Upper lobe of left lung (tissue), 4 donors: Measurements from ENCODE around the gene SEZ6L.

Source experiments
- EP300 ChIP-seq, 4 donors: sonication (generic); formaldehyde crosslinking; IDR thresholded peaks; one replicate each; pipeline ENCODE4 v1.5.1; 2017; ENCODE audit warnings: antibody characterized with exemption in 4 of 4, control low read depth in 2 of 4
- POLR2A ChIP-seq, 4 donors: fragments of 450-650 bp; IDR thresholded peaks; one replicate each; pipeline ENCODE4 v1.5.1; 2016 to 2017; ENCODE audit warnings: antibody characterized with exemption in 4 of 4, mild to moderate bottlenecking in 2 of 4
- TF ChIP-seq, protein P1 (sequence below), 6 experiments: fragments of 450-650 bp in 4 of 6; fragments of 200-600 bp in 2 of 6; sonication (generic) in 2 of 6; IDR thresholded peaks; one replicate each; pipeline ENCODE4 v1.5.1; 2016 to 2019; ENCODE audit warnings: antibody characterized with exemption in 6 of 6

DNA sequence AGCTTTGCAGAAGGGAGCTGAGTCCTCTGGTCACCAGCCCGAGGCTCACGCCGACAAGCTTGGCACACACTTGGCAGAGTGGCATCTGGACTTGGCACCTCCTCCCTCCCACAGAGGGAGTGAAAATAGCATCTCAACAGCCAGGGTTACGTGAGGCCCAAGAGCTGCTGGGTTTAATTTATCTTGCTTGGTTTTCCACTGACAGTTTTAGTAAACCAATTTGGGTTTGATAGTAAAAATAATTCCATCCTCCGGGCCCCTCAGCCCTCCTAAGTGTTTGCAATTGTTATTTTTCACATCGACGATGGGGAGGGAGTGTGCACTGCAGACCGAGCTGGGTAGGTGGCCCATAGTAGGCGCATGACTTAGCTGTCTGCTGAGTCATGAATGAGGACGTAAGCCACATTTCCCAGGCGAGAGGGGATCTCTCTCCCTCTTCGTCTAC lies 152.2 kb downstream of the SEZ6L start:
- TF ChIP-seq EP300 (IDR thresholded peaks at IDR 0.05), result no peak
- TF ChIP-seq, protein P1, sequence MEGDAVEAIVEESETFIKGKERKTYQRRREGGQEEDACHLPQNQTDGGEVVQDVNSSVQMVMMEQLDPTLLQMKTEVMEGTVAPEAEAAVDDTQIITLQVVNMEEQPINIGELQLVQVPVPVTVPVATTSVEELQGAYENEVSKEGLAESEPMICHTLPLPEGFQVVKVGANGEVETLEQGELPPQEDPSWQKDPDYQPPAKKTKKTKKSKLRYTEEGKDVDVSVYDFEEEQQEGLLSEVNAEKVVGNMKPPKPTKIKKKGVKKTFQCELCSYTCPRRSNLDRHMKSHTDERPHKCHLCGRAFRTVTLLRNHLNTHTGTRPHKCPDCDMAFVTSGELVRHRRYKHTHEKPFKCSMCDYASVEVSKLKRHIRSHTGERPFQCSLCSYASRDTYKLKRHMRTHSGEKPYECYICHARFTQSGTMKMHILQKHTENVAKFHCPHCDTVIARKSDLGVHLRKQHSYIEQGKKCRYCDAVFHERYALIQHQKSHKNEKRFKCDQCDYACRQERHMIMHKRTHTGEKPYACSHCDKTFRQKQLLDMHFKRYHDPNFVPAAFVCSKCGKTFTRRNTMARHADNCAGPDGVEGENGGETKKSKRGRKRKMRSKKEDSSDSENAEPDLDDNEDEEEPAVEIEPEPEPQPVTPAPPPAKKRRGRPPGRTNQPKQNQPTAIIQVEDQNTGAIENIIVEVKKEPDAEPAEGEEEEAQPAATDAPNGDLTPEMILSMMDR (IDR thresholded peaks at IDR 0.05), result no peak
- no peak for TF ChIP-seq POLR2A (IDR thresholded peaks at IDR 0.05)
